ENCODE data around the gene ZSWIM8. TPM values are rescaled to one million over a fixed set of nuclear protein-coding genes. Genes with fewer than 3 reads are reported as not detected.
A peak's percentile ranks its signal among the peaks of the same experiment; 100 is the strongest.
"Not testable (repeated sequence)": the region's sequence is repeated elsewhere in the genome, so short reads cannot be mapped to it uniquely, and the experiment has no call there.

Gene ZSWIM8
- total RNA-seq, 6 experiments from 2014 or later, result 47.2 to 62.6 (median 55.3) TPM

DNA sequence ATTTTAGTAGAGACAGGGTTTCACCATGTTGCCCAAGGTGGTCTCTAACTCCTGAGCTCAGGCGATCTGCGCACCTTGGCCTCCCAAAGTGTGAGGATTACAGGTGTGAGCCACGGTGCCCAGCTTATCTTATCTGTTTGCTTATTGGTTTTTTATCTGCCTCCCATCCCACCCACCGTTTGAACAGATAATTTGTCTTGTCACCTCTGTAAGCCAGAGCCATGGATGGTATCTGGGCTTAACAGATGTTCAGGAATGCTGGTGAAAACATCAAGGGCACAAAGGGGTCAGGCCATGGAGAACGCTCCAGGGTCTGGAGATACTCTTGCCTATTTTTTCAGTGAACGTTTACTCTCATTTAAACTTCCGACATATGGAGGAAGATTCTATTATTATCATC, 38.0 kb downstream of the ZSWIM8 start:
- Mint-ChIP-seq H3K4me1 (ENCODE audit: low read depth) (peaks cover 17% of the 10 kb centered on the region), H3K36me3 (ENCODE audit: low read depth) (peaks cover 15% of the 10 kb centered on the region; the same call in 1 of the 2 replicates), H3K9me3 (no peaks in the 10 kb centered on the region), H3K27me3 (ENCODE audit: insufficient read depth) (no peaks in the 10 kb centered on the region; the same call in 1 of the 2 replicates), H3K4me3 (no peak overlapping the region), H3K27ac (no peak overlapping the region; the same call in 1 of the 2 replicates)
- TF ChIP-seq, protein P1, sequence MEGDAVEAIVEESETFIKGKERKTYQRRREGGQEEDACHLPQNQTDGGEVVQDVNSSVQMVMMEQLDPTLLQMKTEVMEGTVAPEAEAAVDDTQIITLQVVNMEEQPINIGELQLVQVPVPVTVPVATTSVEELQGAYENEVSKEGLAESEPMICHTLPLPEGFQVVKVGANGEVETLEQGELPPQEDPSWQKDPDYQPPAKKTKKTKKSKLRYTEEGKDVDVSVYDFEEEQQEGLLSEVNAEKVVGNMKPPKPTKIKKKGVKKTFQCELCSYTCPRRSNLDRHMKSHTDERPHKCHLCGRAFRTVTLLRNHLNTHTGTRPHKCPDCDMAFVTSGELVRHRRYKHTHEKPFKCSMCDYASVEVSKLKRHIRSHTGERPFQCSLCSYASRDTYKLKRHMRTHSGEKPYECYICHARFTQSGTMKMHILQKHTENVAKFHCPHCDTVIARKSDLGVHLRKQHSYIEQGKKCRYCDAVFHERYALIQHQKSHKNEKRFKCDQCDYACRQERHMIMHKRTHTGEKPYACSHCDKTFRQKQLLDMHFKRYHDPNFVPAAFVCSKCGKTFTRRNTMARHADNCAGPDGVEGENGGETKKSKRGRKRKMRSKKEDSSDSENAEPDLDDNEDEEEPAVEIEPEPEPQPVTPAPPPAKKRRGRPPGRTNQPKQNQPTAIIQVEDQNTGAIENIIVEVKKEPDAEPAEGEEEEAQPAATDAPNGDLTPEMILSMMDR (IDR thresholded peaks at IDR 0.05), result no peak
- DNase-seq, result no peak

DNA sequence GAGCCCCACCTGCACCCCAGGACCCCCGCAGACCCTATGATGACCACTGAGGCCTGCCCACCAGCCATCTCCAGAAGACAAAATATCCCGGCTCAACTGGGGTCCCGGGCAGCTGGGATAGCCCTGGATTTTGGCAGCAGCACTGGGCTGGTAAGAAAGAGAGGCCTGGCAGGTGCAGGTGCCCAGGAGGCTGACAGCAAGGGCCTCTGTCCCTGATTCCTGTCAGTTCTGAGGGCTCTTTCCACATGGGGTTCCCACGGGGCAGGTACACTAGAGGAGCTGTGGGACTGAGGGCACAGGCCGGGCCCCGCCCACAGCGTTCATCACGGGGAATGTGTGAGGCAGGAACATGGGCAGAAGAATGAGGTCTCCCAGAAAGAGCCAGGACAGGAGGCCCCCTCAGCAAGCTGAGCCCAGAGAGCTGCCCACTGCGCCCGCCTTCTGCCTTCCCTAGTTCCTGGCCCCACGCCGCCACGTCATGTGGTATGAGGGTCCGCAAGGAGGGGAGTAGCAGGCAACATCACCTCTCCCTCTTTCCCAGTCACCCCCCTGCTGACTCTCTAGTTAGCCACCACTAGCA, 38.8 kb downstream of the ZSWIM8 start:
- H3K27ac Mint-ChIP-seq, result no peak overlapping the region
- H3K27me3 Mint-ChIP-seq (ENCODE audit: insufficient read depth), result no peaks in the 10 kb centered on the region; the same call in 1 of the 2 replicates
- no peaks in the 10 kb centered on the region for H3K9me3 Mint-ChIP-seq
- H3K4me3 Mint-ChIP-seq, result no peak overlapping the region
- TF ChIP-seq, protein P1 (IDR thresholded peaks at IDR 0.05), result no peak
- peaks cover 17% of the 10 kb centered on the region for H3K4me1 Mint-ChIP-seq (ENCODE audit: low read depth)
- no peak for DNase-seq
- H3K36me3 Mint-ChIP-seq (ENCODE audit: low read depth), result peaks cover 15% of the 10 kb centered on the region; the same call in 1 of the 2 replicates

DNA sequence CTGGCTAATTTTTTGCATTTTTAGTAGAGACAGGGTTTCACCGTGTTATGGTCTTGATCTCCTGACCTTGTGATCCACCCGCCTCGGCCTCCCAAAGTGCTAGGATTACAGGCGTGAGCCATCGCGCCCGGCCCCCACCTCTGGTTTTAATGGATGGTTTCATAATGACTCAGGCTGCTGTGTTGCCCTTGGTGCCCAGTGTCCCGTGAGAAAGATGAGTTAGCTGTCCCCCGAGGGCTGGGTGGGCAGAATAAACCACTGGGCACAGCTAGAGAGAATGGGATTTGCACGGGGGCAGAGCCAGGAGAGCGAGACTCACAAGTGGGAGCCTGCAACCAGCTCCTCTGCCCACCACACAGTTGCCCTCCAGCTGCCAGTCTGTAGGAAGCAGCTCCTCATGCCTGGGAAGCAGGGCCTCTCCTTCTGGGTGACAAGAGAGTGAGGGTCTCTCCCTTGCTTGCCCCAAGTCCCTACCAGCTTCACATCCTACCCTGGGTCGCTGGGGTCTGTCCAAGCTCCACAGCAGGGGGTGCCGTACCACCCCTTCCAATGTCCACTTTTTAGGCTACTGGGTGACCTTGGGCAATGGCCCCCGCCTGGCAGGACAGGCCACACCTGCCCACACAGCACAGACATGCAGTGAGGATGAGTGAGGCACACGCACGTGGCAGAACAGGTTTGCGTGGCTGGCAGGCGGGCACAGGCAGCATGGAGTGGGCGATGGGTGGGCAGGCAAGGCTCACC, 42.1 kb downstream of the ZSWIM8 start:
- Mint-ChIP-seq H3K27me3 (ENCODE audit: insufficient read depth) (no peaks in the 10 kb centered on the region; the same call in 1 of the 2 replicates), H3K4me3 (no peak overlapping the region; the same call in 1 of the 2 replicates), H3K27ac (no peak overlapping the region; the same call in 1 of the 2 replicates), H3K4me1 (ENCODE audit: low read depth) (peaks cover 11% of the 10 kb centered on the region), H3K36me3 (ENCODE audit: low read depth) (peaks cover 8% of the 10 kb centered on the region; the same call in 1 of the 2 replicates), H3K9me3 (no peaks in the 10 kb centered on the region)
- TF ChIP-seq, protein P1 (IDR thresholded peaks at IDR 0.05), result no peak
- no peak for DNase-seq

DNA sequence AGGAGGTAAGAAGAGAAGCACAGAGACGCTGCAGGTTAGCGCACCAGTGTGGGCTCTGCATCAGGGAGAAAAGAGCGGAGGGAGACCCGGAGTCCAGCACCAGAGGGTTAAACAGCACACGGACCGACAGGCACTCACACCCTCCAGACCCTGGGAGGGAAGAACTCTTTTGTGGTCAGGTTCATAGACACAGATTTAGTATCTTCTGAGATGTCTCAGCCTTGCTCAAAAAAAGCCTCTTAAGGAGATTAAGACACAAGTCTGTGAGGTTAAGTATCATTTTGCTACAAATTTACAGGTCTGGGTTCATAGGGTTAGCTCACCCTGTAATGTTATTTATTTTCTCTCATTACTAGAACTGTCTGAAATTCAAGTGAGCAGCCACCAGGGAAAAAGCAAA, 42.8 kb downstream of the ZSWIM8 start:
- Mint-ChIP-seq H3K4me1 (ENCODE audit: low read depth) (peaks cover 11% of the 10 kb centered on the region), H3K27me3 (ENCODE audit: insufficient read depth) (no peaks in the 10 kb centered on the region; the same call in 1 of the 2 replicates), H3K27ac (no peak overlapping the region), H3K4me3 (no peak overlapping the region), H3K9me3 (no peaks in the 10 kb centered on the region), H3K36me3 (ENCODE audit: low read depth) (peaks cover 6% of the 10 kb centered on the region; the same call in 1 of the 2 replicates)
- DNase-seq, result no peak
- TF ChIP-seq, protein P1 (IDR thresholded peaks at IDR 0.05), result no peak

DNA sequence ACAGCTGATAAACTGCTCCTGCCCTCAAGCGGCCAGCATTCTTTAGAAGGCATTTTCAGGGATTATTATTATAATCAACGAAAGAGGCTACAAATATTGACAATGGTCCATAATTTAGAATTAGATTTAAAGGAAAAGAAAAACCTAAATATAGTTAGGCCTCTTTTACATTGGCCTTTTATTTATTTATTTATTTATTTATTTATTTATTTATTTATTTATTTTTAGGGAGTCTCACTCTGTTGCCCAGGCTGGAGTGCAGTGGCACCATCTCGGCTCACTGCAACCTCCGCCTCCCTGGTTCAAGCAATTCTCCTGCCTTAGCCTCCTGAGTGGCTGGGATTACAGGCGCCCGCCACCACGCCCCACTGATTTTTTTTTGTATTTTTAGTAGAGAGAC, 43.7 kb downstream of the ZSWIM8 start:
- not testable (repeated sequence) for H3K4me3 Mint-ChIP-seq; H3K27ac Mint-ChIP-seq; H3K36me3 Mint-ChIP-seq (ENCODE audit: low read depth); H3K9me3 Mint-ChIP-seq; H3K27me3 Mint-ChIP-seq (ENCODE audit: insufficient read depth); DNase-seq
- peaks cover 11% of the 10 kb centered on the region for H3K4me1 Mint-ChIP-seq (ENCODE audit: low read depth)

DNA sequence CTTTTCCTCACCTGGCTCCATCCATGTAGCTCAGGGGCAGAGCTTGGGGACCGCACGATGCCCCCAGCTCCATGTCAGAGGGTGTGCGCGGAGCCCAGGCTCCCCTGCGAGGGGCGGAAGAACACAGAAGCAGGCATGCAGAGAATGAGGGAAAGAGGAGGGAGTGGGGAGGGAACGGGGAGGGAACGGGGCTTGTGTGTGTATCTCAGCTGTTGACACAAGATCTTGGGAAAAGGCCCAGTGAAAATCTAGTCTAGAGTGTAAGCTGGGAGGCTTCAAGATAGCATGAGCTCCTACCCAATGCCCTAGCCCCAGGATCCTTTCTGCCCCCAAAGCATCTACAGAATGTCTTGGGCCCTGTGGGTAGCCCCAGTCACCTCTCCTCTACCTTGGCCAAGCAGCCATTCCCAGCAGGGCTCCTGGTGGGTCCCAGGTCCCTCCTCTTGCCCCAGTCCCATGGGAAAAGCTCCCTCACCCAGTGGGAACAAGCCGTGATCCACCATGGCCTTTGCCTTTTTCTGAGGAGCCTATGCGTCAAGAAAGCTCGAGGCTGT, 51.1 kb downstream of the ZSWIM8 start:
- DNase-seq, result no peak
- Mint-ChIP-seq H3K9me3 (no peaks in the 10 kb centered on the region), H3K36me3 (ENCODE audit: low read depth) (peaks cover 18% of the 10 kb centered on the region), H3K27ac (peak overlapping the region; percentile 90), H3K4me3 (no peak overlapping the region), H3K4me1 (ENCODE audit: low read depth) (peaks cover 31% of the 10 kb centered on the region), H3K27me3 (ENCODE audit: insufficient read depth) (peaks cover 1% of the 10 kb centered on the region; the same call in 1 of the 2 replicates)
- TF ChIP-seq, protein P1 (IDR thresholded peaks at IDR 0.05), result no peak

Data from HFFc6 (cell line).